Endothelial cell of umbilical vein (primary cell): ENCODE data around the gene CCDC93. TPM values are rescaled to one million over a fixed set of nuclear protein-coding genes. Genes with fewer than 3 reads are reported as not detected.

Experiments
- BruUV-seq: library from RNA; stranded (reverse); fragments of 400-500 nt; replicated peaks from 2 replicates; lab custom pipeline; 2021; lab: Mats Ljungman, UMichigan
- CTCF ChIA-PET: fragments of 300-600, 350-600 bp; sonication (Branson Sonifier 250); formaldehyde crosslinking; loops from one replicate; lab custom pipeline; 2021; ENCODE audit warnings: antibody characterized with exemption, inconsistent platforms; lab: Charles Lee
- POLR2A ChIA-PET: fragments of 300-600, 350-600 bp; sonication (Branson Sonifier 250); formaldehyde crosslinking; loops from one replicate; lab custom pipeline; 2021; ENCODE audit warnings: antibody characterized with exemption, inconsistent platforms; lab: Charles Lee
- DNase-seq: peaks from one replicate; pipeline ENCODE4 v3.0.0-alpha.2; 2011; ENCODE audit warnings: low read depth, low spot score
- FAIRE-seq: peaks from 2 replicates; lab custom pipeline; 2011; peaks lifted over from hg19 to GRCh38; lab: Jason Lieb, UNC
- H2AFZ ChIP-seq: 2 replicates; pipeline ENCODE4 v1.6.0; 2012; ENCODE audit warnings: low read depth, low read length, control low read depth, inconsistent platforms
- H3K27ac ChIP-seq: 2 replicates; pipeline ENCODE4 v1.5.1; 2011; ENCODE audit warnings: low read depth, mild to moderate bottlenecking, control low read depth, low read length, moderate library complexity; ENCODE audit not compliant: insufficient read depth
- H3K27me3 ChIP-seq, 2 experiments: 2 replicates each; pipeline versions ENCODE4 v1.6.0 to v1.6.1; 2011; ENCODE audit warnings: low read length in 2 of 2, mixed read lengths in 1 of 2; ENCODE audit not compliant: control insufficient read depth in 2 of 2, insufficient read depth in 2 of 2
- H3K36me3 ChIP-seq, 2 experiments: 2 replicates in 1 of 2; 3 replicates in 1 of 2; pipeline ENCODE4 v1.5.1; 2011; ENCODE audit warnings: low read length in 2 of 2, mild to moderate bottlenecking in 1 of 2, moderate library complexity in 1 of 2; ENCODE audit not compliant: control insufficient read depth in 2 of 2, insufficient read depth in 2 of 2; ENCODE audit errors: extremely low read depth in 1 of 2
- H3K4me1 ChIP-seq: 3 replicates; pipeline ENCODE4 v1.5.1; 2011; ENCODE audit warnings: mild to moderate bottlenecking, low read length; ENCODE audit not compliant: control insufficient read depth, insufficient read depth; ENCODE audit errors: extremely low read depth
- H3K4me2 ChIP-seq: 2 replicates; pipeline ENCODE4 v1.6.1; 2011; ENCODE audit warnings: low read length, control low read depth, mixed read lengths; ENCODE audit not compliant: insufficient read depth
- H3K4me3 ChIP-seq, 3 experiments: fragments of 200-600 bp in 1 of 3; sonication (generic), shearing (Covaris generic) in 1 of 3; replicated peaks in 1 of 3; 2 replicates each; pipeline ENCODE4 v1.5.1; 2011 to 2016; ENCODE audit warnings: control low read depth in 3 of 3, low read length in 3 of 3, mild to moderate bottlenecking in 2 of 3, inconsistent platforms in 1 of 3, low read depth in 1 of 3, moderate library complexity in 1 of 3; ENCODE audit not compliant: insufficient read depth in 1 of 3
- H3K79me2 ChIP-seq: 2 replicates; pipeline ENCODE4 v1.6.0; 2012; ENCODE audit warnings: low read length, inconsistent platforms; ENCODE audit not compliant: control insufficient read depth, insufficient read depth
- H3K9ac ChIP-seq: replicated peaks from 2 replicates; pipeline ENCODE3; 2011; ENCODE audit warnings: low read length, control low read depth; ENCODE audit not compliant: insufficient read depth; ENCODE audit errors: extremely low read depth
- H3K9me1 ChIP-seq: replicated peaks from 3 replicates; pipeline ENCODE4 v1.6.0; 2011; ENCODE audit warnings: mild to moderate bottlenecking, low read length; ENCODE audit not compliant: control insufficient read depth, insufficient read depth; ENCODE audit errors: extremely low read depth
- H3K9me3 ChIP-seq: replicated peaks from 2 replicates; pipeline ENCODE4 v1.5.1; 2012; ENCODE audit warnings: low read length, inconsistent platforms; ENCODE audit not compliant: control insufficient read depth, insufficient read depth
- H4K20me1 ChIP-seq: replicated peaks from 2 replicates; pipeline ENCODE3; 2011; ENCODE audit warnings: mild to moderate bottlenecking, low read length; ENCODE audit not compliant: control insufficient read depth, insufficient read depth; ENCODE audit errors: extremely low read depth
- CTCF ChIP-seq, 2 donors: IDR thresholded peaks; 1 replicate in 1 of 2; 2 replicates in 1 of 2; pipeline ENCODE4 v1.5.1; 2011; ENCODE audit warnings: low read length in 2 of 2, mild to moderate bottlenecking in 2 of 2, moderate library complexity in 2 of 2, control low read depth in 1 of 2, inconsistent platforms in 1 of 2, low read depth in 1 of 2; ENCODE audit not compliant: insufficient read depth in 1 of 2; ENCODE audit errors: extremely low read depth in 1 of 2
- EZH2 ChIP-seq: IDR thresholded peaks from 2 replicates; pipeline ENCODE4 v1.6.1; 2012; ENCODE audit warnings: borderline replicate concordance, low read depth, mild to moderate bottlenecking, moderate library complexity, low read length, inconsistent platforms; ENCODE audit not compliant: severe bottlenecking
- FOS ChIP-seq: IDR thresholded peaks from 2 replicates; pipeline ENCODE4 v1.6.1; 2011; ENCODE audit warnings: mild to moderate bottlenecking, low read length, moderate library complexity, borderline replicate concordance; ENCODE audit not compliant: insufficient read depth
- GATA2 ChIP-seq: IDR thresholded peaks from 2 replicates; pipeline ENCODE4 v1.7.0; 2011; ENCODE audit warnings: low read depth, mild to moderate bottlenecking, moderate library complexity, mixed read lengths, low read length; ENCODE audit not compliant: insufficient read length, insufficient read depth
- JUN ChIP-seq: IDR thresholded peaks from 2 replicates; pipeline ENCODE4 v1.6.1; 2011; ENCODE audit warnings: borderline replicate concordance, low read depth; ENCODE audit not compliant: insufficient read length, insufficient read depth
- MYC ChIP-seq: IDR thresholded peaks from one replicate; pipeline ENCODE4 v1.6.1; 2011; ENCODE audit warnings: mild to moderate bottlenecking, low read depth, low read length
- POLR2A ChIP-seq: IDR thresholded peaks from 2 replicates; pipeline ENCODE4 v1.6.1; 2012; ENCODE audit warnings: low read depth, mild to moderate bottlenecking, control low read depth, low read length
- POLR2AphosphoS5 ChIP-seq: IDR thresholded peaks from 2 replicates; pipeline ENCODE4 v1.6.1; 2012; ENCODE audit warnings: low read depth, mild to moderate bottlenecking, control low read depth, low read length, moderate library complexity; ENCODE audit not compliant: insufficient read depth
- dilution Hi-C: fragments of 300-500 bp; cut with MboI; formaldehyde crosslinking; loops from one replicate; pipeline ENCODE4 v1.15.0; 2019; ENCODE audit warnings: low sequenced_read_pairs; ENCODE audit not compliant: extremely low pct_ligation_motif_present
- intact Hi-C: fragments of 100-400 bp; cut with micrococcal nuclease; formaldehyde crosslinking; loops from one replicate; pipeline ENCODE4 v1.10.0; 2022
- polyA plus RNA-seq, 4 experiments: library from polyadenylated mRNA; depleted of rRNA in 3 of 4; stranded (reverse) in 3 of 4; unstranded in 1 of 4; fragments of >200 nt; gene quantifications; 2 replicates each; pipeline versions ENCODE4 v1.2.1 to v1.2.3, GENCODE V29; 2011 to 2012; ENCODE audit warnings: missing spikeins in 1 of 4
- total RNA-seq: library from RNA; stranded (reverse); gene quantifications from 2 replicates; pipeline ENCODE4 v1.2.3, GENCODE V29; 2021
- TF ChIP-seq, protein P1 (sequence below): IDR thresholded peaks from 2 replicates; pipeline ENCODE4 v1.6.1; 2011; ENCODE audit not compliant: insufficient read depth, insufficient read length

Gene CCDC93
- total and polyA plus RNA-seq, 2 donors (not counting 3 experiments of a cell fraction or from before 2014, with no cell fraction given), result 13.8 to 35.1 TPM

DNA sequence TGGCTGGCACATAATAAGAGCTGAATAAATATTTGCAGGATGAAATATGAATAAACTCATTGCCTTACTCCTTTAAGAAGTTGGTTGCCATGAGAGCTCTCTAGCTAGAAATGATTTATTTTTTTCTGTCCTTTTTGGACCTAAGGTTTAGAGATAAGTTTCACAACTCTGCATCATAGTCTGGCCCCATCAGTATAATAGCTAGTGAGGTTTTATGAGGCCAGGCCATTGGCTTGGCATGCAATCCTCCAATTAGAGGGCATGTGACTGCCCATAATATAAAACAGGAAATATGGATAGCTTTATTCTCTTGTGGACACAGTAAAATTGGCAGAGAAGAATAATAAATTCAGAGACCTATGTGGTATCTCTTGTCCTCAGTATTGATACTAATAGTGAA, 48.2 kb upstream of the CCDC93 start:
- Histone ChIP-seq H3K9me3 (no peaks in the 10 kb centered on the region), H3K27me3 (peaks cover 5 to 8% of the 10 kb centered on the region in 2 experiments), H3K4me1 (no peaks in the 10 kb centered on the region), H3K4me3 (no peak overlapping the region), H3K36me3 (no peaks in the 10 kb centered on the region), H2AFZ (no peak overlapping the region), H3K9me1 (no peaks in the 10 kb centered on the region), H3K27ac (no peak overlapping the region), H3K9ac (no peak overlapping the region), H3K79me2 (no peaks in the 10 kb centered on the region), H4K20me1 (no peaks in the 10 kb centered on the region), H3K4me2 (no peak overlapping the region)
- TF ChIP-seq CTCF (IDR thresholded peaks at IDR 0.05; ENCODE audit: extremely low read depth in 1 of 2, insufficient read depth in 1 of 2, low read depth in 1 of 2, low read length in 2 of 2) (no peak), POLR2AphosphoS5 (no peak), JUN (no peak), FOS (no peak), EZH2 (no peak), MYC (no peak), GATA2 (no peak), POLR2A (no peak)
- TF ChIP-seq, protein P1, sequence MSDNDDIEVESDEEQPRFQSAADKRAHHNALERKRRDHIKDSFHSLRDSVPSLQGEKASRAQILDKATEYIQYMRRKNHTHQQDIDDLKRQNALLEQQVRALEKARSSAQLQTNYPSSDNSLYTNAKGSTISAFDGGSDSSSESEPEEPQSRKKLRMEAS, result no peak
- POLR2A ChIA-PET, result no interaction called here
- FAIRE-seq (no peak), DNase-seq (no peak)
- dilution Hi-C loops, result no loop called here
- CTCF ChIA-PET, result interaction anchor here (0.9 to 7.4 kb wide), 5 partner anchors 10 to 59 kb away, joined by 3 to 75 read pairs (median 8); no protein-coding TSS in a partner anchor
- BruUV-seq, result no TSS peak
- intact Hi-C loops, result no loop called here
